ENCODE measurements around the gene ATF1.

- TF ChIP-seq CTCF (IDR thresholded peaks at IDR 0.05) = no peak
- no peak for TF ChIP-seq EP300 (IDR thresholded peaks at IDR 0.05; ENCODE audit: low read depth)
- TF ChIP-seq POLR2A (IDR thresholded peaks at IDR 0.05) = no peak
Measured at GRCh38 chr12:50820177-50820576, 56.3 kb downstream of the ATF1 start.

All from transverse colon (tissue), 3 donors.